ENCODE data around the gene TSNAX. TPM values are rescaled to one million over a fixed set of nuclear protein-coding genes. Genes with fewer than 3 reads are reported as not detected.

The TSNAX gene
- polyA plus RNA-seq, 1 of the 3 experiments (the other 2 are of a cell fraction) = 15.7 TPM

- POLR2A ChIA-PET = no interaction called here
- Histone ChIP-seq H3K9me2 (no peaks in the 10 kb centered on the region), H3K79me2 (ENCODE audit: insufficient read depth) (peaks cover 90% of the 10 kb centered on the region), H3K27me3 (ENCODE audit: insufficient read depth) (no peaks in the 10 kb centered on the region), H3K27ac (ENCODE audit: low read depth in 2 of 2, low read length in 1 of 2) (no peak overlapping the region), H3F3A (replicated peaks; ENCODE audit: insufficient read depth) (peaks cover 18% of the 10 kb centered on the region), H4K20me1 (ENCODE audit: insufficient read depth) (no peaks in the 10 kb centered on the region), H2AFZ (ENCODE audit: low read depth) (no peak overlapping the region), H3K4me1 (ENCODE audit: control insufficient read depth in 1 of 2, insufficient read depth in 2 of 2, low read depth in 1 of 2, low read length in 1 of 2) (no peaks in the 10 kb centered on the region; a peak in 1 of 4 replicates), H3K4me3 (ENCODE audit: low read depth in 2 of 2, low read length in 1 of 2) (no peak overlapping the region), H3K9me3 (peaks cover 8% of the 10 kb centered on the region; the same call in 1 of the 2 replicates), H3K36me3 (replicated peaks in 1 of 2; ENCODE audit: control insufficient read depth in 1 of 2, insufficient read depth in 2 of 2, low read length in 1 of 2) (peaks cover 62 to 88% of the 10 kb centered on the region in 2 experiments), H3K4me2 (no peak overlapping the region), H3K9ac (no peak overlapping the region)
- WGBS (ENCODE audit: low lambda C conversion rate) = 96% methylated on average over 2 of the region's 2 CpGs
- TF ChIP-seq NFIC (IDR thresholded peaks at IDR 0.05; ENCODE audit: borderline replicate concordance) = no peak
- no peak for TF ChIP-seq RFX5 (IDR thresholded peaks at IDR 0.05; ENCODE audit: low read length)
- no peak for TF ChIP-seq POLR2AphosphoS5 (IDR thresholded peaks at IDR 0.05; ENCODE audit: low read depth, low read length)
- TF ChIP-seq RXRA (IDR thresholded peaks at IDR 0.05; ENCODE audit: borderline replicate concordance, low read depth) = no peak
- no peak for TF ChIP-seq SIN3A (IDR thresholded peaks at IDR 0.05; ENCODE audit: borderline replicate concordance, low read depth, low read length)
- no peak for TF ChIP-seq RAD21 (IDR thresholded peaks at IDR 0.05; ENCODE audit: low read length)
- TF ChIP-seq GABPA (IDR thresholded peaks at IDR 0.05; ENCODE audit: low read depth) = no peak
- no peak for TF ChIP-seq JUND (IDR thresholded peaks at IDR 0.05)
- TF ChIP-seq CTCF (IDR thresholded peaks at IDR 0.05) = no peak
- TF ChIP-seq SMC3 (IDR thresholded peaks at IDR 0.05; ENCODE audit: low read depth, low read length) = no peak
- no peak for TF ChIP-seq MXI1 (IDR thresholded peaks at IDR 0.05; ENCODE audit: low read depth, low read length)
- no peak for TF ChIP-seq TEAD4 (IDR thresholded peaks at IDR 0.05; ENCODE audit: borderline replicate concordance, insufficient read depth)
- TF ChIP-seq GATA2 (CRISPR knock-in tag; IDR thresholded peaks at IDR 0.05) = no peak
- CTCF ChIA-PET = interaction anchor here (1.2 kb wide), 1 partner anchor 173 kb away, joined by 3 read pairs; no protein-coding TSS in a partner anchor
- no peak for DNase-seq
Observed at GRCh38 chr1:231536099-231536498, 7.6 kb downstream of the TSNAX start.

- Histone ChIP-seq H3K79me2 (ENCODE audit: insufficient read depth) (peaks cover 57% of the 10 kb centered on the region), H3K9ac (no peak overlapping the region), H3K36me3 (replicated peaks in 1 of 2; ENCODE audit: control insufficient read depth in 1 of 2, insufficient read depth in 2 of 2, low read length in 1 of 2) (peaks cover 79 to 82% of the 10 kb centered on the region in 2 experiments), H2AFZ (ENCODE audit: low read depth) (no peak overlapping the region), H3K9me3 (peaks cover 8% of the 10 kb centered on the region; the same call in 1 of the 2 replicates), H3K4me3 (ENCODE audit: low read depth in 2 of 2, low read length in 1 of 2) (no peak overlapping the region), H4K20me1 (ENCODE audit: insufficient read depth) (no peaks in the 10 kb centered on the region), H3F3A (replicated peaks; ENCODE audit: insufficient read depth) (peaks cover 16% of the 10 kb centered on the region), H3K4me1 (ENCODE audit: control insufficient read depth in 1 of 2, insufficient read depth in 2 of 2, low read depth in 1 of 2, low read length in 1 of 2) (no peaks in the 10 kb centered on the region), H3K9me2 (no peaks in the 10 kb centered on the region), H3K27me3 (ENCODE audit: insufficient read depth) (no peaks in the 10 kb centered on the region), H3K27ac (ENCODE audit: low read depth in 2 of 2, low read length in 1 of 2) (no peak overlapping the region), H3K4me2 (no peak overlapping the region)
- 88% methylated on average over 3 of the region's 3 CpGs for WGBS (ENCODE audit: low lambda C conversion rate)
- no peak for DNase-seq
- CTCF ChIA-PET = interaction anchor here (1.7 kb wide), 1 partner anchor 11 kb away, joined by 4 read pairs; no protein-coding TSS in a partner anchor
- POLR2A ChIA-PET = no interaction called here
- TF ChIP-seq IRF3 (IDR thresholded peaks at IDR 0.05; ENCODE audit: low read depth, low read length) = no peak
- no peak for TF ChIP-seq ZBTB33 (IDR thresholded peaks at IDR 0.05; ENCODE audit: borderline replicate concordance, low read depth)
- TF ChIP-seq CHD2 (IDR thresholded peaks at IDR 0.05; ENCODE audit: low read length, partially characterized antibody) = no peak
- TF ChIP-seq USF1 (IDR thresholded peaks at IDR 0.05; ENCODE audit: borderline replicate concordance, low read depth) = no peak
- no peak for TF ChIP-seq REST (IDR thresholded peaks at IDR 0.05; ENCODE audit: low read depth, low read length)
- TF ChIP-seq FOSL2 (IDR thresholded peaks at IDR 0.05; ENCODE audit: borderline replicate concordance, low read depth) = no peak
- TF ChIP-seq YY1 (IDR thresholded peaks at IDR 0.05; ENCODE audit: low read depth) = no peak
- no peak for TF ChIP-seq TCF12 (IDR thresholded peaks at IDR 0.05)
Observed at GRCh38 chr1:231540847-231541246, 12.4 kb downstream of the TSNAX start.
